NCI-H146 (cell line): ENCODE measurements around the gene TIMM9.
"Not testable (repeated sequence)": the region's sequence is repeated elsewhere in the genome, so short reads cannot be mapped to it uniquely, and the experiment has no call there.

ENCODE experiments used
- DNase-seq: peaks from one replicate; lab custom pipeline; 2025; lab: John Stamatoyannopoulos, UW

Gene TIMM9

GRCh38 chr14:58427281-58428117, at the start of gene TIMM9, which contains the start of gene KIAA0586:
Gene TIMM9, minus strand, starts transcription at chr14:58427531. Its CDS starts 15,586 bp downstream, at chr14:58411945.
Gene KIAA0586, plus strand, starts transcription at chr14:58427719. Its CDS starts 546 bp downstream, at chr14:58428265.
- DNase-seq, result peak; percentile 96

- no peak for DNase-seq
These were observed 49.0 kb upstream of the TIMM9 start for GRCh38 chr14:58476320-58476719.

GRCh38 chr14:58469309-58469708, 42.0 kb upstream of the TIMM9 start:
- no peak for DNase-seq

GRCh38 chr14:58467575-58467974, 40.2 kb upstream of the TIMM9 start:
- no peak for DNase-seq

GRCh38 chr14:58466459-58466858, 39.1 kb upstream of the TIMM9 start:
- no peak for DNase-seq

- no peak for DNase-seq
These were observed 38.1 kb upstream of the TIMM9 start for GRCh38 chr14:58465421-58465820.

- no peak for DNase-seq
These were observed 37.3 kb upstream of the TIMM9 start for GRCh38 chr14:58464652-58465051.

GRCh38 chr14:58463147-58463546, 35.8 kb upstream of the TIMM9 start:
- DNase-seq, result no peak

- DNase-seq, result no peak
These were observed 33.4 kb upstream of the TIMM9 start for GRCh38 chr14:58460772-58461171.

GRCh38 chr14:58455593-58456265, 28.4 kb upstream of the TIMM9 start:
- DNase-seq, result peak; percentile 3

- DNase-seq, result no peak
These were observed 17.3 kb upstream of the TIMM9 start for GRCh38 chr14:58444627-58445026.

GRCh38 chr14:58439476-58439875, 12.1 kb upstream of the TIMM9 start:
- no peak for DNase-seq

- no peak for DNase-seq
These were observed 2.8 kb upstream of the TIMM9 start for GRCh38 chr14:58430156-58430555.

- peak; percentile 22 for DNase-seq
These were observed 870 bp upstream of the TIMM9 start for GRCh38 chr14:58428118-58428683.

- peak; percentile 57 for DNase-seq
These were observed 556 bp downstream of the TIMM9 start for GRCh38 chr14:58426670-58427280.

GRCh38 chr14:58416934-58417333, 10.4 kb downstream of the TIMM9 start:
- not testable (repeated sequence) for DNase-seq

GRCh38 chr14:58415636-58416547, 11.4 kb downstream of the TIMM9 start:
- no peak for DNase-seq

- DNase-seq, result peak; percentile 5
These were observed 12.5 kb downstream of the TIMM9 start for GRCh38 chr14:58414845-58415244.

GRCh38 chr14:58408681-58409215, 18.6 kb downstream of the TIMM9 start:
- DNase-seq, result no peak

GRCh38 chr14:58401587-58401986, 25.7 kb downstream of the TIMM9 start:
- no peak for DNase-seq

- DNase-seq, result no peak
These were observed 28.4 kb downstream of the TIMM9 start for GRCh38 chr14:58398895-58399294.
